ENCODE results near the gene ADD3.
A peak's percentile ranks its signal among the peaks of the same experiment; 100 is the strongest.
"Not testable (repeated sequence)": the region's sequence is repeated elsewhere in the genome, so short reads cannot be mapped to it uniquely, and the experiment has no call there.

The ADD3 gene

GRCh38 chr10:110114668-110115067, 106.9 kb downstream of the ADD3 start:
- not testable (repeated sequence) for DNase-seq

- DNase-seq = no peak
Observed at GRCh38 chr10:110115784-110116520, 108.2 kb downstream of the ADD3 start.

- no peak for DNase-seq
Observed at GRCh38 chr10:110118891-110119621, 111.3 kb downstream of the ADD3 start.

GRCh38 chr10:110123594-110123993, 115.8 kb downstream of the ADD3 start:
- no peak for DNase-seq

GRCh38 chr10:110129490-110129889, 121.7 kb downstream of the ADD3 start:
- no peak for DNase-seq

- DNase-seq = no peak
Observed at GRCh38 chr10:110134917-110135316, 127.1 kb downstream of the ADD3 start.

- not testable (repeated sequence) for DNase-seq
Observed at GRCh38 chr10:110135836-110136235, 128.1 kb downstream of the ADD3 start.

- DNase-seq = peak; percentile 6 to 61
Observed at GRCh38 chr10:110137142-110137545, 129.4 kb downstream of the ADD3 start.

GRCh38 chr10:110138197-110138812, 130.5 kb downstream of the ADD3 start:
- peak; percentile 7 to 55 for DNase-seq

- DNase-seq = no peak
Observed at GRCh38 chr10:110141185-110141584, 133.4 kb downstream of the ADD3 start.

GRCh38 chr10:110141871-110142635, 134.3 kb downstream of the ADD3 start:
- no peak for DNase-seq

GRCh38 chr10:110142965-110143364, 135.2 kb downstream of the ADD3 start:
- DNase-seq = no peak

- no peak for DNase-seq
Observed at GRCh38 chr10:110144507-110144906, 136.7 kb downstream of the ADD3 start.

GRCh38 chr10:110147961-110148360, 140.2 kb downstream of the ADD3 start:
- peak in 1 of 2 experiments; percentile 6 for DNase-seq

- DNase-seq = no peak
Observed at GRCh38 chr10:110149259-110149658, 141.5 kb downstream of the ADD3 start.

- no peak for DNase-seq
Observed at GRCh38 chr10:110150046-110150445, 142.3 kb downstream of the ADD3 start.

- no peak for DNase-seq
Observed at GRCh38 chr10:110150981-110151380, 143.2 kb downstream of the ADD3 start.

GRCh38 chr10:110151467-110151866, 143.7 kb downstream of the ADD3 start:
- no peak for DNase-seq

GRCh38 chr10:110151971-110152370, 144.2 kb downstream of the ADD3 start:
- DNase-seq = no peak

GRCh38 chr10:110153396-110153795, 145.6 kb downstream of the ADD3 start:
- no peak for DNase-seq

GRCh38 chr10:110156046-110156445, 148.3 kb downstream of the ADD3 start:
- DNase-seq = no peak

- no peak for DNase-seq
Observed at GRCh38 chr10:110158051-110159005, 150.5 kb downstream of the ADD3 start.

Data from NCI-H446 (cell line).